H1 (cell line): ENCODE measurements around the gene CTAG2. TPM values are rescaled to one million over a fixed set of nuclear protein-coding genes. Genes with fewer than 3 reads are reported as not detected.
"Not testable (repeated sequence)": the region's sequence is repeated elsewhere in the genome, so short reads cannot be mapped to it uniquely, and the experiment has no call there.

Experiments
- CTCF ChIA-PET: fragments of 300-600 bp; sonication (Branson Sonifier 250); formaldehyde crosslinking; loops from one replicate; lab custom pipeline; 2021; ENCODE audit not compliant: partially characterized antibody; lab: Charles Lee
- POLR2A ChIA-PET: fragments of 300-600 bp; sonication (Branson Sonifier 250); formaldehyde crosslinking; loops from one replicate; lab custom pipeline; 2021; ENCODE audit warnings: inconsistent platforms; ENCODE audit not compliant: partially characterized antibody; lab: Charles Lee
- DNase-seq, 2 experiments: peaks; one replicate each; pipeline versions ENCODE4 v3.0.0 to v3.0.0-alpha.2; 2010 to 2022; ENCODE audit warnings: low spot score in 2 of 2, low read depth in 1 of 2, mixed read lengths in 1 of 2
- FAIRE-seq: peaks from 2 replicates; lab custom pipeline; 2011; peaks lifted over from hg19 to GRCh38; lab: Jason Lieb, UNC
- H2AFZ ChIP-seq: 2 replicates; pipeline ENCODE4 v1.8.1; 2012; ENCODE audit warnings: low read length, inconsistent platforms
- H2AK5ac ChIP-seq: 2 replicates; pipeline ENCODE4 v1.6.1; 2013; ENCODE audit warnings: low read depth, low read length
- H2BK120ac ChIP-seq: replicated peaks from 2 replicates; pipeline ENCODE3; 2013; ENCODE audit warnings: low read depth, low read length, inconsistent platforms
- H2BK12ac ChIP-seq: 2 replicates; pipeline ENCODE4 v1.6.1; 2013; ENCODE audit warnings: low read depth, low read length
- H2BK15ac ChIP-seq: 2 replicates; pipeline ENCODE4 v1.6.1; 2013; ENCODE audit warnings: low read length
- H2BK20ac ChIP-seq: 2 replicates; pipeline ENCODE4 v1.6.1; 2013; ENCODE audit warnings: low read length
- H2BK5ac ChIP-seq: 2 replicates; pipeline ENCODE4 v1.6.1; 2013; ENCODE audit warnings: low read depth, low read length
- H3K14ac ChIP-seq: 2 replicates; pipeline ENCODE4 v1.6.1; 2013; ENCODE audit warnings: inconsistent platforms; ENCODE audit not compliant: insufficient read length
- H3K18ac ChIP-seq: 2 replicates; pipeline ENCODE4 v1.6.1; 2013; ENCODE audit warnings: low read length; ENCODE audit errors: extremely low read depth
- H3K23ac ChIP-seq: 2 replicates; pipeline ENCODE4 v1.6.1; 2013; ENCODE audit warnings: inconsistent platforms; ENCODE audit not compliant: insufficient read length
- H3K23me2 ChIP-seq: 2 replicates; pipeline ENCODE4 v1.6.1; 2013; ENCODE audit warnings: low read depth, low read length
- H3K27ac ChIP-seq: 2 replicates; pipeline ENCODE4 v1.6.1; 2011; ENCODE audit warnings: low read depth, low read length, inconsistent platforms
- H3K27me3 ChIP-seq, 4 experiments: replicated peaks in 1 of 4; 1 replicate in 1 of 4; 2 replicates in 3 of 4; pipeline versions ENCODE4 v1.6.1 to v1.8.1; 2011 to 2013; ENCODE audit warnings: low read length in 3 of 4, mild to moderate bottlenecking in 3 of 4, inconsistent platforms in 2 of 4, mixed read lengths in 2 of 4, moderate library complexity in 1 of 4; ENCODE audit not compliant: control insufficient read depth in 3 of 4, insufficient read depth in 3 of 4; ENCODE audit errors: extremely low read depth in 1 of 4
- H3K36me3 ChIP-seq, 4 experiments: 2 replicates each; pipeline versions ENCODE4 v1.6.1 to v1.8.1; 2011 to 2013; ENCODE audit warnings: mild to moderate bottlenecking in 4 of 4, low read length in 3 of 4, moderate library complexity in 2 of 4, control low read depth in 1 of 4, inconsistent platforms in 1 of 4; ENCODE audit not compliant: insufficient read depth in 4 of 4, control insufficient read depth in 2 of 4
- H3K4ac ChIP-seq: replicated peaks from 2 replicates; pipeline ENCODE3; 2013; ENCODE audit warnings: low read length, low read depth, mixed read lengths, inconsistent platforms; ENCODE audit not compliant: insufficient read length
- H3K4me1 ChIP-seq, 4 experiments: replicated peaks in 1 of 4; 1 replicate in 1 of 4; 2 replicates in 3 of 4; pipeline versions ENCODE4 v1.6.1 to v1.8.1; 2011 to 2013; ENCODE audit warnings: low read length in 3 of 4, inconsistent platforms in 2 of 4, mixed read lengths in 1 of 4; ENCODE audit not compliant: insufficient read depth in 4 of 4, control insufficient read depth in 3 of 4
- H3K4me2 ChIP-seq, 2 experiments: 2 replicates each; pipeline versions ENCODE4 v1.6.1 to v1.8.1; 2011 to 2013; ENCODE audit warnings: low read depth in 2 of 2, low read length in 2 of 2, control low read depth in 1 of 2, inconsistent platforms in 1 of 2, mild to moderate bottlenecking in 1 of 2; ENCODE audit not compliant: insufficient read depth in 1 of 2
- H3K4me3 ChIP-seq, 4 experiments: fragments of 200-600, 300-600 bp in 1 of 4; sonication (generic), shearing (Covaris generic), sonication (Bioruptor Twin) in 1 of 4; 2 replicates each; pipeline versions ENCODE4 v1.5.1 to v1.8.1; 2011 to 2016; ENCODE audit warnings: low read length in 4 of 4, low read depth in 3 of 4, control low read depth in 2 of 4, inconsistent platforms in 2 of 4, mild to moderate bottlenecking in 2 of 4, mixed read lengths in 1 of 4, moderate library complexity in 1 of 4; ENCODE audit not compliant: insufficient read depth in 2 of 4; ENCODE audit errors: extremely low read depth in 1 of 4
- H3K56ac ChIP-seq: replicated peaks from 2 replicates; pipeline ENCODE3; 2013; ENCODE audit warnings: low read depth, mild to moderate bottlenecking, mixed read lengths, low read length, inconsistent platforms; ENCODE audit not compliant: insufficient read length
- H3K79me1 ChIP-seq: 2 replicates; pipeline ENCODE4 v1.6.1; 2013; ENCODE audit warnings: low read depth, low read length, control low read depth
- H3K79me2 ChIP-seq, 2 experiments: 2 replicates each; pipeline versions ENCODE4 v1.6.1 to v1.8.1; 2012 to 2013; ENCODE audit warnings: low read length in 2 of 2, mild to moderate bottlenecking in 2 of 2, inconsistent platforms in 1 of 2; ENCODE audit not compliant: insufficient read depth in 2 of 2, control insufficient read depth in 1 of 2
- H3K9ac ChIP-seq, 4 experiments: replicated peaks in 1 of 4; 1 replicate in 1 of 4; 2 replicates in 3 of 4; pipeline versions ENCODE4 v1.6.1 to v1.8.1; 2011 to 2013; ENCODE audit warnings: low read depth in 3 of 4, low read length in 3 of 4, control low read depth in 2 of 4, mild to moderate bottlenecking in 2 of 4, moderate library complexity in 2 of 4, inconsistent platforms in 1 of 4; ENCODE audit errors: extremely low read depth in 1 of 4
- H3K9me3 ChIP-seq, 2 experiments: 2 replicates each; pipeline versions ENCODE4 v1.6.1 to v1.8.1; 2012 to 2013; ENCODE audit warnings: mild to moderate bottlenecking in 2 of 2, moderate library complexity in 2 of 2, control low read depth in 1 of 2, inconsistent platforms in 1 of 2, low read depth in 1 of 2, low read length in 1 of 2, mixed read lengths in 1 of 2; ENCODE audit not compliant: insufficient read depth in 2 of 2
- H4K20me1 ChIP-seq, 2 experiments: replicated peaks in 1 of 2; 2 replicates each; pipeline versions ENCODE3 to v1.8.1; 2011 to 2013; ENCODE audit warnings: inconsistent platforms in 2 of 2, low read length in 2 of 2, mild to moderate bottlenecking in 1 of 2; ENCODE audit not compliant: insufficient read depth in 2 of 2, control insufficient read depth in 1 of 2
- H4K5ac ChIP-seq: 2 replicates; pipeline ENCODE4 v1.6.1; 2013; ENCODE audit warnings: low read length, low read depth, mixed read lengths, inconsistent platforms; ENCODE audit not compliant: insufficient read length
- H4K8ac ChIP-seq: 2 replicates; pipeline ENCODE4 v1.8.0; 2013; ENCODE audit warnings: mild to moderate bottlenecking, moderate library complexity, low read length, inconsistent platforms; ENCODE audit not compliant: insufficient read depth; ENCODE audit errors: extremely low read depth
- H4K91ac ChIP-seq: replicated peaks from 2 replicates; pipeline ENCODE3; 2013; ENCODE audit warnings: low read length, mixed read lengths, inconsistent platforms; ENCODE audit not compliant: insufficient read length
- WGBS, 2 experiments: shearing (Covaris generic) in 1 of 2; methylation state at CpG; one replicate each; pipeline versions ENCODE4 v1.1.6 to v1.1.7; 2013 to 2015; ENCODE audit warnings: low lambda C conversion rate in 2 of 2, mixed read lengths in 2 of 2, inconsistent platforms in 1 of 2, low coverage in 1 of 2, missing lambda C conversion rate in 1 of 2; ENCODE audit not compliant: insufficient replicate concordance in 2 of 2, insufficient coverage in 1 of 2, insufficient read length in 1 of 2; ENCODE audit errors: extremely low coverage in 1 of 2, missing lambda C conversion rate in 1 of 2; 5-methylcytosine and 5-hydroxymethylcytosine counted together
- polyA plus RNA-seq, 7 experiments: library from polyadenylated mRNA; depleted of rRNA in 3 of 7; stranded (reverse) in 5 of 7; unstranded in 2 of 7; fragments of >200 nt in 5 of 7; fragments of 200-250 nt in 2 of 7; gene quantifications; 1 replicate in 5 of 7; 2 replicates in 1 of 7; 4 replicates in 1 of 7; pipeline versions ENCODE4 v1.2.1 to v1.2.3, GENCODE V29; 2011 to 2013; ENCODE audit warnings: missing spikeins in 2 of 7, mixed read lengths in 2 of 7
- total RNA-seq: library from RNA; stranded (reverse); fragmentation: NEBNext Ultra II Directional; extraction: Animal tissue kit (Norgen Biotek cat#: 25700); gene quantifications from 2 replicates; pipeline ENCODE4 v1.2.1, GENCODE V29; 2021

The CTAG2 gene
- total and polyA plus RNA-seq, 2 of the 8 experiments (the other 6 are each of a cell fraction or from before 2014, with no cell fraction given) = not detected

GRCh38 chrX:154672084-154672483 lies 18.7 kb upstream of the CTAG2 start:
- H3K56ac ChIP-seq, POLR2A ChIA-PET, H3K14ac ChIP-seq, H2BK12ac ChIP-seq, H3K27me3 ChIP-seq, H3K9ac ChIP-seq, DNase-seq, H3K23me2 ChIP-seq, H3K79me2 ChIP-seq, H3K4me1 ChIP-seq, H2BK20ac ChIP-seq, H2AK5ac ChIP-seq, H3K36me3 ChIP-seq, H2AFZ ChIP-seq, H3K79me1 ChIP-seq, H4K91ac ChIP-seq, H3K4ac ChIP-seq, CTCF ChIA-PET, H4K8ac ChIP-seq, H2BK15ac ChIP-seq, H3K23ac ChIP-seq, H3K9me3 ChIP-seq, H3K4me3 ChIP-seq, H2BK120ac ChIP-seq, H3K27ac ChIP-seq, H3K18ac ChIP-seq, FAIRE-seq, H4K5ac ChIP-seq, H2BK5ac ChIP-seq, H3K4me2 ChIP-seq, H4K20me1 ChIP-seq: not testable (repeated sequence)

DNA sequence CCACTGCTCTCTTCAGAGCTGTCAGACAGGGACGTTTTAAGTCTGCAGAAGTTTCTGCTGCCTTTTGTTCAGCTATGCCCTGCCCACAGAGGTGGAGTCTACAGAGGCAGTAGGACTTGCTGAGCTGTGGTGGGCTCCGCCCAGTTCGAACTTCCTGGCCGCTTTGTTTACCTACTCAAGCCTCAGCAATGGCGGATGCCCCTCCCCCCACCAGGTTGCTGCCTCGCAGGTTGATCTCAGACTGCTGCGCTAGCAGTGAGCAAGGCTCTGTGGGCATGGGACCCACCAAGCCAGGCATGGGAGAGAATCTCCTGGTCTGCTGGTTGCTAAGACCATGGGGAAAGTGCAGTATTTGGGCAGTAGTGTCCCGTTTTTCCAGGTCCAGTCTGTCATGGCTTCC lies 17.5 kb upstream of the CTAG2 start:
- H2BK120ac ChIP-seq, H3K14ac ChIP-seq, H3K56ac ChIP-seq, H3K79me1 ChIP-seq, POLR2A ChIA-PET, H2BK20ac ChIP-seq, H4K8ac ChIP-seq, H3K4ac ChIP-seq, DNase-seq, H3K9ac ChIP-seq, H3K4me3 ChIP-seq, H3K23ac ChIP-seq, H2BK15ac ChIP-seq, CTCF ChIA-PET, H4K91ac ChIP-seq, H2BK12ac ChIP-seq, H2AK5ac ChIP-seq, H3K27ac ChIP-seq, H3K36me3 ChIP-seq, H3K4me2 ChIP-seq, H3K27me3 ChIP-seq, H4K20me1 ChIP-seq, H3K18ac ChIP-seq, H3K9me3 ChIP-seq, H4K5ac ChIP-seq, H3K23me2 ChIP-seq, H2AFZ ChIP-seq, H3K79me2 ChIP-seq, H2BK5ac ChIP-seq, FAIRE-seq, H3K4me1 ChIP-seq: not testable (repeated sequence)
- 89% methylated on average over 3 of the region's 8 CpGs; no CpG with 5 or more reads in 1 of the 2 experiments for WGBS, 2 experiments
